Osteoblast (primary cell): ENCODE measurements around the gene IGSF8. TPM values are rescaled to one million over a fixed set of nuclear protein-coding genes. Genes with fewer than 3 reads are reported as not detected.

Source experiments
- DNase-seq: peaks from one replicate; pipeline ENCODE4 v3.0.0; 2011; ENCODE audit warnings: low spot score, mixed read lengths; ENCODE audit not compliant: insufficient read length; ENCODE audit errors: missing footprints
- H2AFZ ChIP-seq: 2 replicates; pipeline ENCODE4 v1.6.0; 2011; ENCODE audit warnings: mild to moderate bottlenecking, low read length
- H3K27ac ChIP-seq: 2 replicates; pipeline ENCODE4 v1.5.1; 2011; ENCODE audit warnings: mild to moderate bottlenecking, low read depth, low read length, moderate library complexity
- H3K27me3 ChIP-seq: 2 replicates; pipeline ENCODE4 v1.6.0; 2012; ENCODE audit warnings: mild to moderate bottlenecking, control low read depth, inconsistent platforms, low read length, moderate library complexity; ENCODE audit not compliant: insufficient read depth
- H3K36me3 ChIP-seq: 2 replicates; pipeline ENCODE4 v1.5.1; 2011; ENCODE audit warnings: mild to moderate bottlenecking, low read length, control low read depth, moderate library complexity; ENCODE audit not compliant: insufficient read depth
- H3K4me1 ChIP-seq: 2 replicates; pipeline ENCODE4 v1.5.1; 2011; ENCODE audit warnings: mild to moderate bottlenecking, low read length, control low read depth, moderate library complexity; ENCODE audit not compliant: insufficient read depth
- H3K4me2 ChIP-seq: 2 replicates; pipeline ENCODE4 v1.6.0; 2011; ENCODE audit warnings: mild to moderate bottlenecking, low read length; ENCODE audit not compliant: insufficient read depth
- H3K4me3 ChIP-seq: fragments of 200-600 bp; sonication (generic); 3 replicates; pipeline ENCODE4 v1.5.1; 2012; ENCODE audit warnings: mild to moderate bottlenecking, low read length, inconsistent platforms; ENCODE audit not compliant: insufficient read depth
- H3K79me2 ChIP-seq: 2 replicates; pipeline ENCODE4 v1.6.0; 2012; ENCODE audit warnings: mild to moderate bottlenecking, low read length, control low read depth, inconsistent platforms; ENCODE audit not compliant: insufficient read depth
- H3K9me3 ChIP-seq: 2 replicates; pipeline ENCODE4 v1.5.1; 2011; ENCODE audit warnings: low read depth, low read length, control low read depth
- H4K20me1 ChIP-seq: 2 replicates; pipeline ENCODE4 v1.6.0; 2012; ENCODE audit warnings: mild to moderate bottlenecking, low read length, control low read depth; ENCODE audit not compliant: insufficient read depth
- CTCF ChIP-seq: IDR thresholded peaks from 2 replicates; pipeline ENCODE4 v1.5.1; 2011; ENCODE audit warnings: mild to moderate bottlenecking, low read depth, low read length, moderate library complexity; ENCODE audit errors: extremely low read depth
- total RNA-seq: library from RNA; depleted of rRNA; stranded (reverse); fragments of >200 nt; gene quantifications from 2 replicates; pipeline ENCODE4 v1.2.3, GENCODE V29; 2012

The IGSF8 gene
- total RNA-seq, 1 donor, result 19.9 TPM

GRCh38 chr1:160047111-160047991, 51.1 kb downstream of the IGSF8 start:
- Histone ChIP-seq H2AFZ (peak overlapping the region; percentile 18), H4K20me1 (no peaks in the 10 kb centered on the region), H3K27ac (no peak overlapping the region), H3K4me3 (peak overlapping the region; percentile 27), H3K9me3 (no peaks in the 10 kb centered on the region), H3K4me1 (peaks cover 7% of the 10 kb centered on the region), H3K27me3 (peaks cover 29% of the 10 kb centered on the region), H3K4me2 (peak overlapping the region; percentile 69), H3K36me3 (no peaks in the 10 kb centered on the region), H3K79me2 (no peaks in the 10 kb centered on the region)
- DNase-seq, result no peak
- no peak for TF ChIP-seq CTCF

GRCh38 chr1:160046494-160047110, 51.8 kb downstream of the IGSF8 start:
- peak overlapping the region; percentile 18 for H2AFZ ChIP-seq
- no peak overlapping the region for H3K27ac ChIP-seq
- H3K79me2 ChIP-seq, result no peaks in the 10 kb centered on the region
- peak overlapping the region; percentile 69 for H3K4me2 ChIP-seq
- peak; percentile 76 for TF ChIP-seq CTCF
- no peaks in the 10 kb centered on the region for H3K36me3 ChIP-seq
- peaks cover 7% of the 10 kb centered on the region for H3K4me1 ChIP-seq
- no peaks in the 10 kb centered on the region for H4K20me1 ChIP-seq
- H3K9me3 ChIP-seq, result no peaks in the 10 kb centered on the region
- H3K4me3 ChIP-seq, result peak overlapping the region; percentile 27
- DNase-seq, result peak; percentile 89
- peaks cover 21% of the 10 kb centered on the region for H3K27me3 ChIP-seq

- peaks cover 7% of the 10 kb centered on the region for H3K4me1 ChIP-seq
- no peaks in the 10 kb centered on the region for H3K36me3 ChIP-seq
- no peaks in the 10 kb centered on the region for H4K20me1 ChIP-seq
- no peaks in the 10 kb centered on the region for H3K79me2 ChIP-seq
- DNase-seq, result no peak
- H2AFZ ChIP-seq, result no peak overlapping the region
- no peak for TF ChIP-seq CTCF
- no peak overlapping the region for H3K27ac ChIP-seq
- H3K9me3 ChIP-seq, result no peaks in the 10 kb centered on the region
- H3K4me2 ChIP-seq, result no peak overlapping the region
- H3K27me3 ChIP-seq, result peaks cover 16% of the 10 kb centered on the region
- no peak overlapping the region for H3K4me3 ChIP-seq
Measured at GRCh38 chr1:160045653-160046052, 52.8 kb downstream of the IGSF8 start.

GRCh38 chr1:160043543-160043942, 54.9 kb downstream of the IGSF8 start:
- DNase-seq, result no peak
- no peak for TF ChIP-seq CTCF
- peaks cover 20% of the 10 kb centered on the region for H3K27me3 ChIP-seq
- H3K9me3 ChIP-seq, result no peaks in the 10 kb centered on the region
- no peak overlapping the region for H2AFZ ChIP-seq
- no peaks in the 10 kb centered on the region for H3K36me3 ChIP-seq
- no peak overlapping the region for H3K4me3 ChIP-seq
- no peak overlapping the region for H3K27ac ChIP-seq
- peaks cover 7% of the 10 kb centered on the region for H3K4me1 ChIP-seq
- no peaks in the 10 kb centered on the region for H3K79me2 ChIP-seq
- no peaks in the 10 kb centered on the region for H4K20me1 ChIP-seq
- H3K4me2 ChIP-seq, result no peak overlapping the region
